Glutamatergic neuron (in vitro differentiated cells): ENCODE results near the gene NFIA. TPM values are rescaled to one million over a fixed set of nuclear protein-coding genes. Genes with fewer than 3 reads are reported as not detected.

Source experiments
- DNase-seq: peaks from one replicate; pipeline ENCODE4 v3.0.0; 2022
- H3K27ac Mint-ChIP-seq: one replicate; pipeline ENCODE4 v1.8.0; 2020; ENCODE audit warnings: mild to moderate bottlenecking, mixed read lengths, inconsistent platforms; ENCODE audit not compliant: unreplicated experiment
- H3K27me3 Mint-ChIP-seq: one replicate; pipeline ENCODE4 v1.8.0; 2020; ENCODE audit warnings: mild to moderate bottlenecking, moderate library complexity, mixed read lengths, inconsistent platforms; ENCODE audit not compliant: unreplicated experiment
- H3K36me3 Mint-ChIP-seq: one replicate; pipeline ENCODE4 v1.8.0; 2020; ENCODE audit warnings: mild to moderate bottlenecking, mixed read lengths, inconsistent platforms; ENCODE audit not compliant: unreplicated experiment
- H3K4me1 Mint-ChIP-seq: one replicate; pipeline ENCODE4 v1.8.0; 2020; ENCODE audit warnings: mild to moderate bottlenecking, low read depth, mixed read lengths, inconsistent platforms; ENCODE audit not compliant: unreplicated experiment
- H3K4me3 Mint-ChIP-seq: one replicate; pipeline ENCODE4 v1.8.0; 2020; ENCODE audit warnings: mild to moderate bottlenecking, mixed read lengths, inconsistent platforms; ENCODE audit not compliant: unreplicated experiment
- H3K9me3 Mint-ChIP-seq: one replicate; pipeline ENCODE4 v1.8.0; 2020; ENCODE audit warnings: mild to moderate bottlenecking, moderate library complexity, mixed read lengths, inconsistent platforms; ENCODE audit not compliant: unreplicated experiment
- total RNA-seq: library from RNA; stranded (reverse); fragmentation: NEBNext Ultra II Directional; extraction: Animal tissue kit (Norgen Biotek cat#: 25700); gene quantifications from one replicate; pipeline ENCODE4 v1.2.1, GENCODE V29; 2021; ENCODE audit not compliant: unreplicated experiment
- TF ChIP-seq, protein P1 (sequence below): fragments of 200-600 bp; sonication (generic); IDR thresholded peaks from one replicate; pipeline ENCODE4 v1.5.0; 2021; ENCODE audit not compliant: partially characterized antibody, unreplicated experiment

The NFIA gene
- total RNA-seq, 1 donor from 2014 or later: 16.4 TPM

DNA sequence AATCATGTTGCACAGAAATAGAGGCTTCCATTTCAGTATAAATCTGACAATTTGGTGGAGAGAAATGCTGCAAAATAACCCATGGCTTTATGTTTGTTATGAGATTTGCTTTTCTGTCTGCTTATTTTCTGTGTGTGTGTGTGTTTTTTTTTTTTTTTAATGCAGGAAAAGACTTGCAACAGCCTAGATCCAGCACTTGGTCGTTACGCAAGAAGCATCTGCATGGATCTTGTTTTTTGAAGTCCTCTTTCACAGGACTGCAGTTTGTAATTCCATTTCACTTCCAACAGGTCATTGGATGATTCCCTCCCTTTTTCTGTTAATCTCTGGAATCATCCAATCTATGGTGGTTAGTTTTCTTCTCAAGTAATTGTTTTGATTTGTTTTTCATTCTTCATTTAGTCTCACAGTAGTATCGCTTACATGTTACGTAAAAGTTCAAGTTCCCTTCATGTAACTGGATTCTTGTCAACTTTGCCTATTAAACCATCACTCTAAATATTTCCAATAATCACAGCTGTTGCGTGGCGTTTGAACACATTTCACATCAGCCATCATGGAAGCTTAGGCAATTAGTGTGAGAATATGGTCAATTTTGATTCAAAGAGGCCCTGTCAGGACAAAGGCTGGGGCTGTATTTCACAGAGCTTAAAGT lies 312.9 kb downstream of the NFIA start:
- TF ChIP-seq, protein P1, sequence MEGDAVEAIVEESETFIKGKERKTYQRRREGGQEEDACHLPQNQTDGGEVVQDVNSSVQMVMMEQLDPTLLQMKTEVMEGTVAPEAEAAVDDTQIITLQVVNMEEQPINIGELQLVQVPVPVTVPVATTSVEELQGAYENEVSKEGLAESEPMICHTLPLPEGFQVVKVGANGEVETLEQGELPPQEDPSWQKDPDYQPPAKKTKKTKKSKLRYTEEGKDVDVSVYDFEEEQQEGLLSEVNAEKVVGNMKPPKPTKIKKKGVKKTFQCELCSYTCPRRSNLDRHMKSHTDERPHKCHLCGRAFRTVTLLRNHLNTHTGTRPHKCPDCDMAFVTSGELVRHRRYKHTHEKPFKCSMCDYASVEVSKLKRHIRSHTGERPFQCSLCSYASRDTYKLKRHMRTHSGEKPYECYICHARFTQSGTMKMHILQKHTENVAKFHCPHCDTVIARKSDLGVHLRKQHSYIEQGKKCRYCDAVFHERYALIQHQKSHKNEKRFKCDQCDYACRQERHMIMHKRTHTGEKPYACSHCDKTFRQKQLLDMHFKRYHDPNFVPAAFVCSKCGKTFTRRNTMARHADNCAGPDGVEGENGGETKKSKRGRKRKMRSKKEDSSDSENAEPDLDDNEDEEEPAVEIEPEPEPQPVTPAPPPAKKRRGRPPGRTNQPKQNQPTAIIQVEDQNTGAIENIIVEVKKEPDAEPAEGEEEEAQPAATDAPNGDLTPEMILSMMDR: no peak
- H3K27ac Mint-ChIP-seq: no peak overlapping the region
- DNase-seq: no peak
- H3K4me3 Mint-ChIP-seq: no peak overlapping the region
- no peaks in the 10 kb centered on the region for H3K36me3 Mint-ChIP-seq
- no peaks in the 10 kb centered on the region for H3K27me3 Mint-ChIP-seq
- peaks cover 1% of the 10 kb centered on the region for H3K9me3 Mint-ChIP-seq
- peaks cover 8% of the 10 kb centered on the region for H3K4me1 Mint-ChIP-seq

GRCh38 chr1:61397495-61397894 lies 315.1 kb downstream of the NFIA start:
- Mint-ChIP-seq H3K9me3 (peaks cover 4% of the 10 kb centered on the region), H3K27ac (no peak overlapping the region), H3K27me3 (no peaks in the 10 kb centered on the region), H3K36me3 (no peaks in the 10 kb centered on the region), H3K4me3 (no peak overlapping the region), H3K4me1 (peaks cover 8% of the 10 kb centered on the region)
- DNase-seq: no peak
- TF ChIP-seq, protein P1: no peak

DNA sequence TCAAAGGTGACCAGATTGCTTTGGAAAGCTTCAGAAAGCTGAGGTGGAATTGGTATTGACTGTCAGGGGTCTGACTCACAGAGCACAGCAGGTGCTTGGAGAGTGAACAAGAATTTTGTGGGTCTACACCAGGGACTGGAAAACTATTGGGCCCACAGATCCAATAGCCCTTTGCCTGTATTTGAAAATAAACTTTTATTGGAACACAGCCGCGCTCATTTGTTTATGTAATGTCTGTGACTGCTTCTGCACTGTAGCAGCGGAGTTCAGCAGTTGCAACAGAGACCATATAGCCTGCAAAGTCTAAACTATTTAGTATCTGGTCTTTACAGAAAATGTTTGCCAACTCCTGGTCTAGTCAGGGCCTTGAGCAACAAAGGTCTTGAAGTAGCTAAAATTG lies 315.6 kb downstream of the NFIA start:
- Mint-ChIP-seq H3K27ac (no peak overlapping the region), H3K4me3 (no peak overlapping the region), H3K27me3 (no peaks in the 10 kb centered on the region), H3K36me3 (no peaks in the 10 kb centered on the region), H3K9me3 (peaks cover 4% of the 10 kb centered on the region), H3K4me1 (peaks cover 8% of the 10 kb centered on the region)
- TF ChIP-seq, protein P1: no peak
- no peak for DNase-seq

DNA sequence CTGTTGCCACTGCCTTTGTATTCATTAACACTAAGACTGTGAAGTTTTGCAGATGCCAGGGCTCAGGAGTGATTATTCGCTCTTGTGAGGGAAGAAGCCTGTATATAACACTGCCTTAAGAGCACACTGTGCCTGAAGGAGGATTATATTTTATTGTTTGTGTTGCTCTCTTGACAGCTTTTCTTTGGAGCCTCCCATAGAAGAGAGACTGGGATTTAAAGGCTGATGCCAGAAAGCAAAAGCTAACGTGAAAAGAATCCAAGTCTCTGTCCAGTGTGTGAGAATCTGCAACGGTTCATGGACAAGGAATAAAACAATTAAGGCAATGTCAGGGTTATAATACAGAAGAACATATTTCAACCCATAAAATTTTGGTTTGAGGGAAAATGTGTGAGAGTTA lies 316.8 kb downstream of the NFIA start:
- Mint-ChIP-seq H3K36me3 (no peaks in the 10 kb centered on the region), H3K27ac (no peak overlapping the region), H3K4me1 (peaks cover 10% of the 10 kb centered on the region), H3K27me3 (no peaks in the 10 kb centered on the region), H3K9me3 (peaks cover 4% of the 10 kb centered on the region), H3K4me3 (no peak overlapping the region)
- TF ChIP-seq, protein P1: no peak
- DNase-seq: no peak

DNA sequence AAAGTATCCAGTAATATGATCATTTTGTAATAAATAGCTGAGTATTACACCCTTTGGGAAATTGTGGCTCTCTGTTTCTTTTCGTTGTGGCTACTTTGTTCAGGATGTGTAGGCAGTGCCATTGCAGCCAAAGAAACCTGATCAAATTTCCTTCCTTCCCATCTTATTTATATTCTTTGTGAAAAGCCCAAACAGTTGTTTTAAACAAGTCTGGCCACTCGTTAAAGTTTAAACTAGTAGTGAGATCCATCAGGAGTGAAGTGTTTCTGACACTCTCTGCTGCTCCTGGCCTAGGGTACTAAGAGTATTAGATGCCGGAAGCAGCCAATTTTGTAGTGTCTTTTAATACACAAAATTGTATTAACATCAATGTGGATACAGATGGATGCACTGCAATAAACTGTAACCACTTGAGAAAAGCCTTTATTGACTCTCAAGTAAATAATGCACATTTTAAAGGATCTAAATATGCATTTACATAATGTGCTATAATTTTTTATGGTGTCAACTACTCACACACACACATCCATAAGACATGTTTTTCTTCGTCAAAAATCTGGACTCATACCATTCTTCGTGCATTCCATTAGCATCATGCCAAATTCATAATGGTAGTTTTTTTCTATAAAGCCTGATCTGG lies 317.9 kb downstream of the NFIA start:
- Mint-ChIP-seq H3K4me3 (no peak overlapping the region), H3K4me1 (peaks cover 17% of the 10 kb centered on the region)

More for the DNA sequence above, 317.9 kb downstream of the NFIA start:
- H3K36me3 Mint-ChIP-seq: no peaks in the 10 kb centered on the region
- peaks cover 2% of the 10 kb centered on the region for H3K9me3 Mint-ChIP-seq
- DNase-seq: no peak
- TF ChIP-seq, protein P1: no peak
- no peak overlapping the region for H3K27ac Mint-ChIP-seq
- H3K27me3 Mint-ChIP-seq: no peaks in the 10 kb centered on the region
